DOHH2 (cell line): Measurements from ENCODE around the gene LMCD1.

Experiments used
- EZH2phosphoT487 ChIP-seq: fragments of 200-600 bp; sonication (generic); IDR thresholded peaks from 2 replicates; pipeline ENCODE4 v1.6.1; 2017; ENCODE audit warnings: borderline replicate concordance, mild to moderate bottlenecking, antibody characterized with exemption, low read length, moderate library complexity, mixed read lengths
- TF ChIP-seq, protein P1 (sequence below): fragments of 200-600 bp; sonication (generic); IDR thresholded peaks from one replicate; pipeline ENCODE4 v1.5.1; 2014; ENCODE audit warnings: antibody characterized with exemption, mild to moderate bottlenecking, low read depth, low read length; ENCODE audit not compliant: poor library complexity, severe bottlenecking

- TF ChIP-seq, protein P1, sequence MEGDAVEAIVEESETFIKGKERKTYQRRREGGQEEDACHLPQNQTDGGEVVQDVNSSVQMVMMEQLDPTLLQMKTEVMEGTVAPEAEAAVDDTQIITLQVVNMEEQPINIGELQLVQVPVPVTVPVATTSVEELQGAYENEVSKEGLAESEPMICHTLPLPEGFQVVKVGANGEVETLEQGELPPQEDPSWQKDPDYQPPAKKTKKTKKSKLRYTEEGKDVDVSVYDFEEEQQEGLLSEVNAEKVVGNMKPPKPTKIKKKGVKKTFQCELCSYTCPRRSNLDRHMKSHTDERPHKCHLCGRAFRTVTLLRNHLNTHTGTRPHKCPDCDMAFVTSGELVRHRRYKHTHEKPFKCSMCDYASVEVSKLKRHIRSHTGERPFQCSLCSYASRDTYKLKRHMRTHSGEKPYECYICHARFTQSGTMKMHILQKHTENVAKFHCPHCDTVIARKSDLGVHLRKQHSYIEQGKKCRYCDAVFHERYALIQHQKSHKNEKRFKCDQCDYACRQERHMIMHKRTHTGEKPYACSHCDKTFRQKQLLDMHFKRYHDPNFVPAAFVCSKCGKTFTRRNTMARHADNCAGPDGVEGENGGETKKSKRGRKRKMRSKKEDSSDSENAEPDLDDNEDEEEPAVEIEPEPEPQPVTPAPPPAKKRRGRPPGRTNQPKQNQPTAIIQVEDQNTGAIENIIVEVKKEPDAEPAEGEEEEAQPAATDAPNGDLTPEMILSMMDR, result no peak
- TF ChIP-seq EZH2phosphoT487, result no peak
These were observed 15.2 kb downstream of the LMCD1 start for GRCh38 chr3:8516783-8517182.
